Stomach (tissue), 19 donors: ENCODE data around the gene ZXDC. TPM values are rescaled to one million over a fixed set of nuclear protein-coding genes. Genes with fewer than 3 reads are reported as not detected.

Experiments
- DNase-seq, 2 donors: peaks; one replicate each; pipeline versions ENCODE4 v3.0.0 to v3.0.0-alpha.2; 2013 to 2019
- H3K27ac ChIP-seq, 5 donors: fragments of 200-600 bp in 4 of 5; sonication (generic) in 4 of 5; one replicate each; pipeline ENCODE4 v1.5.1; 2013 to 2019; ENCODE audit warnings: mild to moderate bottlenecking in 1 of 5, moderate library complexity in 1 of 5
- H3K27me3 ChIP-seq, 3 donors: fragments of 200-600 bp; sonication (generic); one replicate each; pipeline ENCODE4 v1.5.1; 2017 to 2019; ENCODE audit warnings: mixed run types in 1 of 3
- H3K36me3 ChIP-seq, 4 donors: fragments of 200-600 bp; sonication (generic); 1 replicate in 3 of 4; 2 replicates in 1 of 4; pipeline ENCODE4 v1.5.1; 2016 to 2019
- H3K4me1 ChIP-seq, 4 donors: fragments of 200-600 bp; sonication (generic); one replicate each; pipeline ENCODE4 v1.5.1; 2016 to 2019
- H3K4me3 ChIP-seq, 4 donors: fragments of 200-600 bp; sonication (generic) in 3 of 4; one replicate each; pipeline ENCODE4 v1.5.1; 2016 to 2019; ENCODE audit warnings: mild to moderate bottlenecking in 1 of 4
- H3K9me3 ChIP-seq, 4 donors: fragments of 200-600 bp; sonication (generic); one replicate each; pipeline ENCODE4 v1.5.1; 2016 to 2019
- EP300 ChIP-seq: sonication (generic); formaldehyde crosslinking; IDR thresholded peaks from one replicate; pipeline ENCODE4 v1.6.1; 2017; ENCODE audit warnings: antibody characterized with exemption
- POLR2A ChIP-seq, 4 donors: fragments of 450-650 bp; IDR thresholded peaks; one replicate each; pipeline ENCODE4 v1.6.1; 2016; ENCODE audit warnings: antibody characterized with exemption in 4 of 4, control low read depth in 2 of 4, mild to moderate bottlenecking in 1 of 4, moderate library complexity in 1 of 4
- POLR2AphosphoS5 ChIP-seq, 3 donors: sonication (generic); formaldehyde crosslinking; IDR thresholded peaks; one replicate each; pipeline ENCODE4 v1.6.1; 2016; ENCODE audit warnings: antibody characterized with exemption in 3 of 3
- WGBS, 5 donors: extraction: QIAGEN DNeasy Blood & Tissue Kit in 3 of 5; methylation state at CpG; one replicate each; pipeline versions ENCODE4 v1.1.5 to v1.1.7; 2013 to 2018; 5-methylcytosine and 5-hydroxymethylcytosine counted together
- intact Hi-C: fragments of 100-400 bp; cut with DNase I; formaldehyde crosslinking; loops from one replicate; pipeline ENCODE4 v1.15.1; 2023; ENCODE audit warnings: low total_unique reads
- long read RNA-seq, 10 donors: transcript quantifications; one replicate each; lab custom pipeline, GENCODE V29; 2026
- polyA plus RNA-seq, 3 donors: library from polyadenylated mRNA; stranded (reverse); fragments of 200-250 nt; gene quantifications; one replicate each; pipeline ENCODE4 v1.2.3, GENCODE V29; 2013
- total RNA-seq, 5 donors: library from RNA; depleted of rRNA; stranded (reverse); fragments of >200 nt; gene quantifications; one replicate each; pipeline versions ENCODE4 v1.1.0 to v1.2.3, GENCODE V29; 2014 to 2016
- TF ChIP-seq, protein P1 (sequence below), 7 experiments: fragments of 450-650 bp in 4 of 7; fragments of 200-600 bp in 3 of 7; sonication (generic) in 3 of 7; IDR thresholded peaks; one replicate each; pipeline ENCODE4 v1.5.1; 2016 to 2019; ENCODE audit warnings: antibody characterized with exemption in 7 of 7, control low read depth in 2 of 7, mild to moderate bottlenecking in 1 of 7
- donor health status: healthy with polysubstance abuse.
- donor health status: Bipolar disorder and iron deficiency.
- donor health status: healthy.

Gene ZXDC, protein sequence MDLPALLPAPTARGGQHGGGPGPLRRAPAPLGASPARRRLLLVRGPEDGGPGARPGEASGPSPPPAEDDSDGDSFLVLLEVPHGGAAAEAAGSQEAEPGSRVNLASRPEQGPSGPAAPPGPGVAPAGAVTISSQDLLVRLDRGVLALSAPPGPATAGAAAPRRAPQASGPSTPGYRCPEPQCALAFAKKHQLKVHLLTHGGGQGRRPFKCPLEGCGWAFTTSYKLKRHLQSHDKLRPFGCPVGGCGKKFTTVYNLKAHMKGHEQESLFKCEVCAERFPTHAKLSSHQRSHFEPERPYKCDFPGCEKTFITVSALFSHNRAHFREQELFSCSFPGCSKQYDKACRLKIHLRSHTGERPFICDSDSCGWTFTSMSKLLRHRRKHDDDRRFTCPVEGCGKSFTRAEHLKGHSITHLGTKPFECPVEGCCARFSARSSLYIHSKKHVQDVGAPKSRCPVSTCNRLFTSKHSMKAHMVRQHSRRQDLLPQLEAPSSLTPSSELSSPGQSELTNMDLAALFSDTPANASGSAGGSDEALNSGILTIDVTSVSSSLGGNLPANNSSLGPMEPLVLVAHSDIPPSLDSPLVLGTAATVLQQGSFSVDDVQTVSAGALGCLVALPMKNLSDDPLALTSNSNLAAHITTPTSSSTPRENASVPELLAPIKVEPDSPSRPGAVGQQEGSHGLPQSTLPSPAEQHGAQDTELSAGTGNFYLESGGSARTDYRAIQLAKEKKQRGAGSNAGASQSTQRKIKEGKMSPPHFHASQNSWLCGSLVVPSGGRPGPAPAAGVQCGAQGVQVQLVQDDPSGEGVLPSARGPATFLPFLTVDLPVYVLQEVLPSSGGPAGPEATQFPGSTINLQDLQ
- total RNA-seq (10 to 100 TPM; 16.9 to 73.2 (median 44.5) TPM), polyA plus RNA-seq (1 to 10 TPM; 6.1 to 9.8 (median 6.6) TPM)
- long read RNA-seq, donor 1, partial matches to known transcripts: 0 of 3 reads
- long read RNA-seq, donor 1, other reads (novel, unspliced or antisense): 0 of 3 reads
- long read RNA-seq, donor 2, full-length matches to known transcripts: 9 of 9 reads
- long read RNA-seq, donor 2, partial matches to known transcripts: 0 of 9 reads
- long read RNA-seq, donor 2, other reads (novel, unspliced or antisense): 0 of 9 reads
- long read RNA-seq, donor 3, full-length matches to known transcripts: 3 of 13 reads
- long read RNA-seq, donor 3, partial matches to known transcripts: 10 of 13 reads
- long read RNA-seq, donor 3, other reads (novel, unspliced or antisense): 0 of 13 reads
- long read RNA-seq, donor 4: 0 reads
- long read RNA-seq, donor 5, partial matches to known transcripts: 0 of 5 reads
- long read RNA-seq, donor 5, other reads (novel, unspliced or antisense): 0 of 5 reads
- long read RNA-seq, donor 6: 0 reads
- long read RNA-seq, donor 7, transcript ZXDC-201 (6 exons, 2,579 nt): major isoform, 6 of 6 reads
- long read RNA-seq, donor 7, partial matches to known transcripts: 0 of 6 reads
- long read RNA-seq, donor 7, other reads (novel, unspliced or antisense): 0 of 6 reads
- long read RNA-seq, donor 8, full-length matches to known transcripts: 5 of 5 reads
- long read RNA-seq, donor 8, partial matches to known transcripts: 0 of 5 reads
- long read RNA-seq, donor 8, other reads (novel, unspliced or antisense): 0 of 5 reads
- long read RNA-seq, donor 9, full-length matches to known transcripts: 5 of 5 reads
- long read RNA-seq, donor 9, partial matches to known transcripts: 0 of 5 reads
- long read RNA-seq, donor 9, other reads (novel, unspliced or antisense): 0 of 5 reads
- long read RNA-seq, donor 10, full-length matches to known transcripts: 5 of 5 reads
- long read RNA-seq, donor 10, partial matches to known transcripts: 0 of 5 reads
- long read RNA-seq, donor 10, other reads (novel, unspliced or antisense): 0 of 5 reads

GRCh38 chr3:126475413-126476114, at the start of gene ZXDC:
ZXDC (minus strand) TSS chr3:126475891; CDS start chr3:126475865, 26 bp downstream.
- 0 to 2% (median 0%) methylated on average over 4 to 112 of the region's 112 CpGs for WGBS, 5 donors
- Histone ChIP-seq H3K27ac (peak within 1 kb of the TSS; percentile 91 to 99 (median 98)), H3K4me3 (peak within 1 kb of the TSS; percentile 67 to 90 (median 70)), H3K9me3 (no peaks in the 10 kb centered on the region), H3K36me3 (peaks cover 10 to 16% (median 14%) of the 10 kb centered on the region in 4 donors), H3K4me1 (peaks cover 33 to 52% (median 46%) of the 10 kb centered on the region in 4 donors), H3K27me3 (no peaks in the 10 kb centered on the region)
- intact Hi-C loops: no loop called here
- DNase-seq: peak; percentile 97 to 99
- TF ChIP-seq POLR2AphosphoS5 (IDR thresholded peaks at IDR 0.05) (peak; percentile 74 to 92 (median 76)), EP300 (no peak), POLR2A (IDR thresholded peaks at IDR 0.05) (no peak)
- TF ChIP-seq, protein P1, sequence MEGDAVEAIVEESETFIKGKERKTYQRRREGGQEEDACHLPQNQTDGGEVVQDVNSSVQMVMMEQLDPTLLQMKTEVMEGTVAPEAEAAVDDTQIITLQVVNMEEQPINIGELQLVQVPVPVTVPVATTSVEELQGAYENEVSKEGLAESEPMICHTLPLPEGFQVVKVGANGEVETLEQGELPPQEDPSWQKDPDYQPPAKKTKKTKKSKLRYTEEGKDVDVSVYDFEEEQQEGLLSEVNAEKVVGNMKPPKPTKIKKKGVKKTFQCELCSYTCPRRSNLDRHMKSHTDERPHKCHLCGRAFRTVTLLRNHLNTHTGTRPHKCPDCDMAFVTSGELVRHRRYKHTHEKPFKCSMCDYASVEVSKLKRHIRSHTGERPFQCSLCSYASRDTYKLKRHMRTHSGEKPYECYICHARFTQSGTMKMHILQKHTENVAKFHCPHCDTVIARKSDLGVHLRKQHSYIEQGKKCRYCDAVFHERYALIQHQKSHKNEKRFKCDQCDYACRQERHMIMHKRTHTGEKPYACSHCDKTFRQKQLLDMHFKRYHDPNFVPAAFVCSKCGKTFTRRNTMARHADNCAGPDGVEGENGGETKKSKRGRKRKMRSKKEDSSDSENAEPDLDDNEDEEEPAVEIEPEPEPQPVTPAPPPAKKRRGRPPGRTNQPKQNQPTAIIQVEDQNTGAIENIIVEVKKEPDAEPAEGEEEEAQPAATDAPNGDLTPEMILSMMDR (IDR thresholded peaks at IDR 0.05): peak in 1 of 7 experiments; percentile 32

GRCh38 chr3:126525091-126525852, 49.6 kb upstream of the ZXDC start:
- Histone ChIP-seq H3K4me1 (peaks cover 14 to 36% (median 22%) of the 10 kb centered on the region in 4 donors), H3K27ac (no peak overlapping the region), H3K4me3 (peak overlapping the region in 1 of 4 donors; percentile 55), H3K36me3 (no peaks in the 10 kb centered on the region), H3K27me3 (peaks cover 0 to 45% (median 20%) of the 10 kb centered on the region in 3 donors), H3K9me3 (no peaks in the 10 kb centered on the region)
- intact Hi-C loops: no loop called here
- WGBS, 5 donors: 53 to 66% (median 55%) methylated on average over 12 of the region's 12 CpGs
- TF ChIP-seq POLR2A (IDR thresholded peaks at IDR 0.05) (no peak), EP300 (no peak), POLR2AphosphoS5 (IDR thresholded peaks at IDR 0.05) (no peak)
- TF ChIP-seq, protein P1 (IDR thresholded peaks at IDR 0.05): no peak
- DNase-seq: peak in 1 of 2 donors; percentile 75

- H3K4me1 ChIP-seq: peaks cover 14 to 36% (median 22%) of the 10 kb centered on the region in 4 donors
- no peaks in the 10 kb centered on the region for H3K9me3 ChIP-seq
- TF ChIP-seq EP300 (no peak), POLR2A (IDR thresholded peaks at IDR 0.05) (no peak), POLR2AphosphoS5 (IDR thresholded peaks at IDR 0.05) (no peak)
- TF ChIP-seq, protein P1 (IDR thresholded peaks at IDR 0.05): no peak
- H3K4me3 ChIP-seq: peak overlapping the region; percentile 38 to 55 (median 48)
- H3K36me3 ChIP-seq: no peaks in the 10 kb centered on the region
- peak in 1 of 2 donors; percentile 49 for DNase-seq
- WGBS, 5 donors: 6 to 20% (median 7%) methylated on average over 16 to 31 of the region's 31 CpGs
- peaks cover 0 to 45% (median 20%) of the 10 kb centered on the region in 3 donors for H3K27me3 ChIP-seq
- intact Hi-C loops: no loop called here
- H3K27ac ChIP-seq: peak overlapping the region in 2 of 5 donors; percentile 44 to 63
Observed at GRCh38 chr3:126524429-126524988, 48.8 kb upstream of the ZXDC start.
